Raji (cell line): ENCODE data around the gene GMEB2.

Source experiments
- POLR2A ChIP-seq: IDR thresholded peaks from 2 replicates; pipeline ENCODE4 v1.6.1; 2011; ENCODE audit warnings: low read depth, low read length, control low read depth; ENCODE audit not compliant: insufficient read depth

GMEB2 gene, protein sequence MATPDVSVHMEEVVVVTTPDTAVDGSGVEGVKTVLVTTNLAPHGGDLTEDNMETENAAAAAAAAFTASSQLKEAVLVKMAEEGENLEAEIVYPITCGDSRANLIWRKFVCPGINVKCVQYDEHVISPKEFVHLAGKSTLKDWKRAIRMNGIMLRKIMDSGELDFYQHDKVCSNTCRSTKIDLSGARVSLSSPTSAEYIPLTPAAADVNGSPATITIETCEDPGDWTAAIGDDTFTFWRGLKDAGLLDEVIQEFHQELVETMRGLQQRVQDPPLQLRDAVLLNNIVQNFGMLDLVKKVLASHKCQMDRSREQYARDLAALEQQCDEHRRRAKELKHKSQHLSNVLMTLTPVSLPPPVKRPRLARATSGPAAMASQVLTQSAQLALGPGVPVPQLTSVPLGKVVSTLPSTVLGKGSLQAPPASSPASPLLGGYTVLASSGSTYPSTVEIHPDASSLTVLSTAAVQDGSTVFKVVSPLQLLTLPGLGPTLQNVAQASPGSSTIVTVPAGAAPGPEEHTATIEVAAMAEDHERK

DNA sequence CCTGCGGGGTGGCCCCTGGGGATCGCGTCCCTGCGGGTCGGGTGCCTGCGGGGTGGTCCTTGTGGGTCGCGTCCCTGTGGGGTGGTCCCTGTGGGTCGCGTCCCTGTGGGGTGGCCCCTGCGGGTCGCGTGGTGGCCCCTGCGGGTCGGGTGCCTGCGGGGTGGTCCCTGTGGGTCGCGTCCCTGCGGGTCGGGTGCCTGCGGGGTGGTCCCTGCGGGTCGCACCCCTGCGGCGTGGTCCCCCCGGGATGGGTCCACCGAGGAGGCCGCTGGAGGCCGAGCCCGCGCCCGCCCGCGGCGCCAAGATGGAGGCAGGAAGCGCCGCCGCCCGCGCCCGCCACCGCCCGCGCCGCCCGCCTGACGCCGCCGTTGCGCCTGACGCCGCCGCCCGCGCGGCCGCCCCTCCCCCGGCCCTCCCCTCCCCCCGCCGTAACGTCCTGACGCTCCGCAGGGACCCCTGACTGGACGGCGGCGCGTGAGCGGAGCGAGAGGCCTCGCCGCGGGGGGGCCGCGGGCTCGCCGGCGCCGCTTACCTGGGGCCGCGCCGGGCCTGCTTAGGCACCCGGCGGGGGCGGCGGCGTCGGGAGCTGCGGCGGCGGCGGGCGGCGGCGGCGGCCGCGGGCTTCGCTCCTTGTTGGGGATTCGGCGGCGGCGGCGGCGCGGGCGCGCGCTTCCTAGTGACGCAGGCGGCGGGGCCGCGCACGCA, at the start of gene GMEB2:
TSS of gene GMEB2 (minus strand) at position 678 of the 705 bp plus-strand sequence. CDS start 7,704 bp downstream, outside the sequence.
- peak; percentile 56; the same call in 1 of the 2 replicates for TF ChIP-seq POLR2A

DNA sequence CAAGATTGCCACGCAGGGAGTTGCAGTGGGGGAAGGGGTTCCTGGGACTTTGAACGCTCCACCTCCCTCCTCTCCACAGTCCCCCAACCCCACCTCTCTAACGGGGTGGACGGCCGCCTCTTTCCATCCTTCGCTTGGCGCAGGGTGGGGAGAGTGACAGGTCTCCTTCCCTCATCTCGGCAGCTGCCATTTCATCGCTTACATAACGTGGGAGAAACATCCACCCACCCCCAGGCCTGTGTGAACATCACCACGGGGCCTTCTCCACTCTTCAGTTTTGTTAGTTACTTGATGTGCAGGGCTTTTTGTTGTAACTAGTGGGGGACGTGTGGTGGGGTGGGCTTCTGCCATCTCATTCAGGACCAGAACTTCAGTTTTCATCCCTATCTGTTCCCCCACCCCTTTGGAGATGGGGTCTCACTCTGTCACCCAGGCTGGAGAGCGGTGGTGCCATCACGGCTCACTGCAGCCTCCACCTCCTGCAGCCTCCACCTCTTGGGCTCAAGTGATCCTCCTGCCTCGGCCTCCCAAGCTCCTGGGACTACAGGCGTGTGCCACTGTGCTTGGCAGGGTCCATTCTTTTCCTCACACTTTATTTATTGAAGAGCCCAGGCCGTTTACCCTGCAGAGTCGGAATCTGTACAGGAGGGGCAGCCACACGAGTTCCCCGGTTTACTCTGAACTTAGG, 48.9 kb upstream of the GMEB2 start:
- no peak for TF ChIP-seq POLR2A

DNA sequence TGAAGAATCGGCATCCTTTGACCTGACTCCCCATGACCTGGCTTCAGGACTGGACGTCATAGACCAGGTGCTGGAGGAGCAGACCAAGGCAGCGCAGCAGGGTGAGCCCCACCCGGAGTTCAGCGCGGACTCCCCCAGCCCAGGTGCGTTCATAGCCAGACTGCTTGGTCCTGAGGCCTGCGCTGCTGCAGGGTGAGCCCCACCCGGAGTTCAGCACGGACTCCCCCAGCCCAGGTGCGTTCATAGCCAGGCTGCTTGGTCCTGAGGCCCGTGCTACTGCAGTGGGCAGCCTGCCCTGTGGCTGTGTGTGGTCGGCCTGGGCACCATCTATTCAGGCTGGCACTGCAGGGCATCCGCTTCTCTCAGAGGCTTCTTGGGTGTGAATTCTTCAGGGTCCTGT, 47.0 kb upstream of the GMEB2 start:
- TF ChIP-seq POLR2A = no peak

DNA sequence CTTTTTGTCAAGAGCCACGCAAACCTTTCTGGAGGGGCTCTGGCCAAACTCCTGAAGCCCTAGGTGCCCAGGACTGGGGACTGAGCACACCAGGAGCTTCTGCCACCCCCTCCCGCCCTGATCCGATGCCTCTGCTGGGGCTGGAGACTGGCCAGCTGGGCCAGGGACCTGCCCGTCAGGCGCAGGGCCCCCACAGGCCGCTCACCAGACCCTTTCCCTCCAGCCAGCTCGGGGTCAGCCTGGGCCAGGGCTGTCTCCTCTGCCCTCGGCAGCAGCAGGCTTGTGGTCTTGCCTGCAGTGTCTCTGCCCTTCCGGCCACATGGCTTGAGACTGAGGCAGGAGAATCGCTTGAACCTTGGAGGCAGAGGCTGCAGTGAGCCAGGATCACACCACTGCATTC, 45.8 kb upstream of the GMEB2 start:
- no peak for TF ChIP-seq POLR2A

DNA sequence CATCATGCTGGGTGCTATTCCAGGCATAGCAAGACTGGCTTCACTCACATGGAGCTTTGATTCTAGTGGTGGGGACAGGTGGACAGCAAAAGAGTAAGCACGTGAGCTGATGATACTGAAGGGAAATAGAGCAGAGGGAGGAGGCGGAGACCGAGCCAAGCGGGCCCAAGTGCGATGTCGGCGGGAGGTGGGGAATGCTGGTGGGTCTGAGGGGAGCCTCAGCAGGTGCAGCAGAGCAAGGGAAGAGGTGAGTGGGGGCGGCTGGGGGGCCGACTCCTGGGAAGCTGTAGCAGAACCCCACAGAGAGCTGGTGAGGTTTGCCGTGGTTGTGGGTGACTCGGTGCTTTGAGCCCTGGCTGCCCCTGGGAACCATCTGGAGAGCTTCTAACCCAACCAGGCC, 41.5 kb upstream of the GMEB2 start:
- no peak for TF ChIP-seq POLR2A

DNA sequence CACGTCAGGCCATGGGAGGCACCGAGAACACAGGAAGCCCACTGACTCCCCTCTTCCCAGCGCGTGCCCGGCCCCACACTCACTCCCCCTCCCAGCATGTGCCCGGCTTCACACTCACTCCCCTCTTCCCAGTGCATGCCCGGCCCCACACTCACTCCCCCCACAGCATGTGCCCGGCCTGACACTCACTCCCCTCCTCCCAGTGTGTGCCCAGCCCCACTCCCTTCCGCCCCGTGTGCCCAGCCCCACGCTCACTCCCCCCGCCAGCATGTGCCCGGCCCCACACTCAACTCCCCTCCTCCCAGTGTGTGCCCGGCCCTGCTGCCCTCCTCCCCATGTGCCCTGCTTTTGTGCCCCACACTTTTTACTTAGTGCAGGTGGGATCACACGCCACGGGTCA, 41.0 kb upstream of the GMEB2 start:
- TF ChIP-seq POLR2A = no peak

DNA sequence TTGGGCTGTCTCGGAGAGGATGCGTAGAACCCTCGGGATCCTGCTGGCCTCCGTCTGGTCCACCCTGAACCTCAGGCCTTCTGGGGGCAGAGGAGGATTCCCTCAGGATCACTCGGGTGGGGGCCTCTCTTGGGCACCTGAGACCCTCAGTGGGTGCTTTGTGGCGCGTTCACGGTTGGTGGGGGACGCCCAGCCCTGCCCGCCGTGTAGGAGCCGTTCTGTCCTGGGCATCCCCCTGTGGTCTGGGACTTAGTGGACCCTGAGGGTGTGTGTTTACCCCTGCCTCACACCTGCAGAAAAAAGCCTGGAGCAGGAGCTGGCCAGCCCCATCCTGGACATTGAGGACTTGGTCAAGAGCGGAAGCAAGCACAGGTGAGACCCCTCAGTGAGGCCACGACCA, 38.8 kb upstream of the GMEB2 start:
- no peak for TF ChIP-seq POLR2A

DNA sequence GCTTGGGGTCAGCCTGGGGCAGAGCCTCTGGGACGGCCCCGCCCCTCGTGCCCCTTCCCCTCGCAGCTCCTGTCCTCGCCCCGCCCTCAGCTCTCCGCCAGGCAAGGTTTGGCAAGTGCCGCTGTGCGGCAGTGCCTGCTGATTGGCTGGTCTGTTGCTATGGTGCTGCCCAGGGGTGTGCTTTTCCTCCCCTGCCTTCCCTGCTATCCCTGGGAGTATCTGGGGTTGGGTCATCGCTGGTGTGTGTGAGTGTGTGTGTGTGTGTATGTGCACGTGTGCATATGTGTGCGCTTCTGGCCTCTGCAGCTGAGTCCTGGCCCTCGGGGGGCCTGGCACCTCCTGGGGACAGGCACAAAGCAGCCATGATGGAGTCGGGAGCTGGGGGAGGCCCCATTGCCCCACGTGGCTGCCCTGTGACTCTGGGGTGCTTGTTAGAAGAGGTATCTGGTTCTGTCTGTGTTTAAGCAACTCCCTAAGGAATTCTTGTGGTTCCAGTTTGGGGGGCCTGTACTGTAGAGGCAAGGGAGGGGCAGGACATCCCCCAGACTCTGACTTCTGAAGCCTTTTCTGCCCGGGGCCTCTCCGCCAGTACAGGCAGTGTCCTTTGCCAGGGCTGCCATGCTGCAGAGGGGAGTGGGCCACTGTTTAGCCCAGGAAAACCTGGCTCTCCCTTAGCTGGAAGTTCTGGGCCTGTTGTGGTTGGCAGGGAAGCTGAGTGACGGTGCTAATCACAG, 38.1 kb upstream of the GMEB2 start:
- no peak for TF ChIP-seq POLR2A

DNA sequence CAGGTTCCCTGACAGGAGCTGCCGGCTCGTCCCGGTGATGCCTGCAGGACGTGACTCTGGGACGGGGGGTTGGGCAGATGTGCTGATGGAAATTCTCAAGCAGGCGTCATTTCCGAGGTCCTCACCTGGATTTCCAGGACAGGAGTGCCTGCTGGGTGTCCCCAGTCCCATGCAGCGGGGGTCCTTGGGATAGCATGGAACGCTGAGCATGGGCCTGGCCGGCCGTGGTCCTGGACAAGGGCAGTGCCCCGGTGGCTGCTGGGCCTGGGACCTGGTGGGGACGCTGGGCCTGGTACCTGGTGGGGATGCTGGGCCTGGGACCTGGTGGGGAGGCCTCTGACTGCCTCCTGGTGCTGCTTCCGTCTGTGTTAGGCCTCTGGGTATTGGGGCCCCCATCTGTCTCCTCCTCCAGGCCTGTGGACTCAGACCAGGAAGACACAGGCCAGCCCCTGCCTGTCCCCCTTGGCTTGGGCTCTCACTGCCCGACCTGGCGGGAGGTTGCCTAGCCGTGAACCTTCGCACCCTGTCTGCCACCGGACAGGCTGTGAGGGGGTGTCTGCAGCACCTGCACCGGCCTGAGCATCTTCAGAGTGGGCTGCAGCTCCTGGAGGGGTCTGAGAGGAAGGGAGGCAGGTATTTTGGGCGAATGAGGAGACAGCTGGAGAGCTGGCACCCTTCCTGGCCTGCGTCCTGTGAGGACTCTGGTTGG, 37.4 kb upstream of the GMEB2 start:
- TF ChIP-seq POLR2A = no peak

DNA sequence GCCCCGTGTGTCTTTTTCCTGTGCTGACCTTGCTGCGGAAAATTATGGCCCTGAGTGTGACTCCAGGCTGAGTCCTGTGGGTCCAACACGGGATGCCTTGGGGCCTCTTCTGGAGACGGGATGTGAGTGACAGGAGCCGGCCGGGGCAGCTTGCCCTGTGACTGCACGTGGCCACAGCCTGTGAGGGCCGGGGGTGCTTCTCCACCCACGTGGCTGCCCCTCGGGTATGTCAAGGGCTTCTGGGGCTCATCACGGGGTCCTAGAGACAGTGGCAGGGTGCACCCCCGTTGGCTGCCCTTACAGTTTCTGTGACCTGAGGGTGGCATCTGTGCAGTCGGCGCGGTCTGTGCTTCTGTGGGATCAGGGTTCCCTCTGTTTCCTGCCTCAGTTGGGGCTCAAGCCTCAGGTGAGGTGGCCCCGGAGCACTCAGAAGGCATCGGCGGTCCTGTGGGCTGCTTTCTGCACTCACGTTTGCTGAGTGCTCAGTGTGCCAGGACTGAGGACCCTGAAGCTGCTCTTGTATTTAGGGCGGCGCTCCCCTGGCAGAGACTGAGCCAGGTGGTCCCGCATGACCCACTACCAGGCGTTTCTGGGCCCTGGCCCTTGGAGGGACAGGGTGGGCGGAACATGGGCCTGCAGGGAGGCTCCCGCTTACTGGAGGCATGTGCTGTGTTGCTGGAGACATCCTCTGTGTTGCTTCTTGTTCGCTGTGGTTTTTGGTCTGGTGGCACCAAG, 36.6 kb upstream of the GMEB2 start:
- TF ChIP-seq POLR2A = no peak

DNA sequence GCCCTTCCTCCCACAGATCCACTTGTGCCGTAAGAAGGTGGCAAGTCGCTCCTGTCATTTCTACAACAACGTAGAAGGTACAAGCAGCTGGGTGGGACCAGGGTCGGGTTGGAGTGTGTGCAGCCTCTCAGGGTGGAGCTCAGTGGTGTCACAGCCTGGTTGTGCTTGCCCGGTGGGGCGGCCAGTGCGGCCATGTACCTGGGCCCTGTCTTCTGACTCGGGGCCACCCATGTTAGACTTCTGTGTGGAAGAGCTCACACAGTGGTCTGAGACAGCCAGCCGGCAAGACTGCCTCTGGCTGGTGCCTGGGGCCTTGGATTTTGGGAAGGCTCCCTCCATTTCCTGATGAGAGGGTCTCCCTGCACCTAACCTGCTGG, 35.9 kb upstream of the GMEB2 start:
- no peak for TF ChIP-seq POLR2A

DNA sequence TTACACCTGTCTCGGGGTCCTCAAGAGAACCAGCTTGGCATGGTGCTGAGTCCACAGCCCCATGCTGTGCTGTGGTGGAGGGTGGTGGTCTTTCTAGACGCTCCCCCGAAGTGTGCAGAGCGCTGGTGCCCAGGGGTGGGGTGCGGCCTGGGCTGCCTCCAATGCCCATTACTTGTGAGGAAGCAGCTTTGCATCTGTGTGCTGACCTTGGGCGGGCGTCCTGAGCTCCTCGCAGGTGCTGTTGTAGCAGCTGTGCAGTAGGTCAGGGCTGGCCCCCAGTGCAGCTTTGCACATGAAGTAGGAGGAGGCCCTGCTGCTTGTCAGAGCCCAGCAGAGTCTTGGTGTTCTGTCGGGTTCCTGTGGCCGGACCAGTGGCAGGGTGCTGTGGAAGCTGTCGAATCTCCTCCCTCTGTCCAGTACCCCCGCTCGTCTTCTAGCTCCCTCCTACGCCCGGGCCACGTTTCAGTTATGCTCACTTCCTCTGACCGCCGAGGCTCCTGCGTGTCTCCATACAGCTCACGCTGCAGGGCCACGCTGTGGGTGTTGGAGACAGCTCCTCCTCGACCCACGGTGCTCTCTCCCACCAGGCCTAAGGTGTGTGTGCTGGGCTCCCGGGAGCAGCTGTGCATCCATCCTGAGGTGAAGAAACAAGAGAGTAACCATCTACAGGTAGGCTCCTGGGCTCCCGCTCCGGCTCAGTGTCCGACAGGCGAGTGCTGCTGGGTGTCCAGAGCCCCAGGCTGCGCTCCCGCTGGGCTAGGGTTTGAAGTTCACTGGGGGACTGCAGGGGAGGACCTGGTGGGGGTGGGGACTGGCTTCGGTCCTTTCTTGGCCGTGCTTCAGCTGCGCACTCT, 35.3 kb upstream of the GMEB2 start:
- no peak for TF ChIP-seq POLR2A

DNA sequence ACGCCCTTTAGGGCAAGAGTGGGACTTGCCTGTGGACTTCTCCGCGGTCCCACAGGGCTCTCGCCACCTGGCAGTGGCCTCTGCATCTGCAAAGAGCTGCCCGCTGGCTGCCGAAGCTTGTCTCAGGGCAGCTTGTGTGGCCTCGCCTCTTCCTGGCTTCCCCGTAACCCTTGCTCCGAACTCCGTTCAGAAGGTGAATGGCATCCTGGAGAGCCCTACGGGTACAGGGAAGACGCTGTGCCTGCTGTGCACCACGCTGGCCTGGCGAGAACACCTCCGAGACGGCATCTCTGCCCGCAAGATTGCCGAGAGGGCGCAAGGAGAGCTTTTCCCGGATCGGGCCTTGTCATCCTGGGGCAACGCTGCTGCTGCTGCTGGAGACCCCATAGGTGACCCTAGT, 34.2 kb upstream of the GMEB2 start:
- TF ChIP-seq POLR2A = no peak
